Testis (tissue), 3 donors: ENCODE results near the gene VWA3B. TPM values are rescaled to one million over a fixed set of nuclear protein-coding genes. Genes with fewer than 3 reads are reported as not detected.

Experiments used
- DNase-seq: peaks from one replicate; pipeline ENCODE4 v3.0.0-alpha.2; 2019
- H3K27ac ChIP-seq, 2 donors: fragments of 200-600 bp; sonication (generic); one replicate each; pipeline ENCODE4 v1.5.1; 2019
- H3K27me3 ChIP-seq: fragments of 200-600 bp; sonication (generic); one replicate; pipeline ENCODE4 v1.5.1; 2019
- H3K36me3 ChIP-seq: fragments of 200-600 bp; sonication (generic); one replicate; pipeline ENCODE4 v1.5.1; 2017; ENCODE audit warnings: low read depth; ENCODE audit errors: missing control alignments
- H3K4me1 ChIP-seq: fragments of 200-600 bp; sonication (generic); one replicate; pipeline ENCODE4 v1.5.1; 2019
- H3K4me3 ChIP-seq, 2 donors: fragments of 200-600 bp; sonication (generic); one replicate each; pipeline ENCODE4 v1.5.1; 2017 to 2019
- H3K9me3 ChIP-seq: fragments of 200-600 bp; sonication (generic); one replicate; pipeline ENCODE4 v1.5.1; 2017
- POLR2A ChIP-seq: fragments of 450-650 bp; IDR thresholded peaks from one replicate; pipeline ENCODE4 v1.6.1; 2017; ENCODE audit warnings: antibody characterized with exemption, mild to moderate bottlenecking, moderate library complexity
- WGBS, 2 donors: methylation state at CpG; one replicate each; pipeline ENCODE4 v1.1.5; 2018; 5-methylcytosine and 5-hydroxymethylcytosine counted together
- intact Hi-C: fragments of 100-400 bp; cut with DNase I; formaldehyde crosslinking; loops from one replicate; pipeline ENCODE4 v1.15.1; 2023; ENCODE audit warnings: low total_unique reads
- polyA plus RNA-seq: library from polyadenylated mRNA; stranded (reverse); fragments of 350-450 nt; fragmentation: Illumina TruSeq; extraction: RNeasy Lipid Tissue Mini Kit (QIAGEN cat#74804); gene quantifications from one replicate; pipeline ENCODE4 v1.2.3, GENCODE V29; 2014; ENCODE audit warnings: low read depth, low replicate concordance; ENCODE audit not compliant: insufficient read depth
- total RNA-seq, 2 donors: library from RNA; depleted of rRNA; stranded (reverse); fragments of >200 nt; gene quantifications; one replicate each; pipeline ENCODE4 v1.2.3, GENCODE V29; 2016
- TF ChIP-seq, protein P1 (sequence below), 3 experiments: fragments of 450-650 bp in 2 of 3; fragments of 200-600 bp in 1 of 3; sonication (generic) in 1 of 3; IDR thresholded peaks; one replicate each; pipeline ENCODE4 v1.5.1; 2016 to 2019; ENCODE audit warnings: antibody characterized with exemption in 3 of 3, mild to moderate bottlenecking in 2 of 3, moderate library complexity in 1 of 3

The VWA3B gene
- total and polyA plus RNA-seq, 3 donors from 2014 or later, result 27.0 to 118 (median 81.6) TPM

DNA sequence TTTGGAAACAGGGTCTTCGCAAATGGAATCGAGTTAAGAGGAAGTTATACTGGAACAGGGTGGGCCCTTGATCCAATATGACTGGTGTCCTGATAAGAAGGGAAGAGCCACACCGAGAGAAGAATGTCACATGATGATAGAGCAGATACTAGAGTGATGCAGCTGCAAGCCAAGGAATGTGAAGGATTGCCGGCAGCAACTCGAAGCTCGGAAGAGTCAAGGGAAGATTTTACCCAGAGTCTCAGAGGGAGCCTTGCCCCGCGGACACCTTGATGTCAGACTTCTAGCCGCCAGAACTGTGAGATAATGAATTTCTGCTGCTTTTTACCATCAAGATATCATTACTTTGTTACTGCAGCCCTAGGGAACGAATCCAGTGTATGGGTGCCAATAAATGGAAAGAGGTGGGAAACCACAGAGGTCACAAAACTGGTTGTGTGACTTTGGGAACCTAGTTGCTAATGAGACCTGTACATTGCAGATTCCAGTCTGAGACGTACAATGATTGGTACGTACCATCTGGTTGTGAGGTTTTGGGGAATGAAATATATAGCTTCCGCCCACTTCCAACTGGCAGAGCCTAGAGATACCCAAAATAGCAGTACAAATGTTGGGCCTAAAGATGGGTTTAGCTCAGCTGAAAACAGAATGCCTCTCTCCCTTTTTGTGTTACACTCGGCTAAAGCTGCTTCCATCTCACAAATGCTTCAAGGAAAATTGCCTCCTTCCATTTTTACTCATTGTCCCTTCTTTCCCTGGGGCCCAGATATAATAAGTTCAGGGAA lies 28.6 kb upstream of the VWA3B start:
- Histone ChIP-seq H3K4me3 (no peak overlapping the region), H3K27me3 (no peaks in the 10 kb centered on the region), H3K36me3 (no peaks in the 10 kb centered on the region), H3K27ac (no peak overlapping the region), H3K9me3 (no peaks in the 10 kb centered on the region), H3K4me1 (no peaks in the 10 kb centered on the region)
- 87 to 92% methylated on average over 14 of the region's 14 CpGs for WGBS, 2 donors
- intact Hi-C loops, result no loop called here
- TF ChIP-seq, protein P1, sequence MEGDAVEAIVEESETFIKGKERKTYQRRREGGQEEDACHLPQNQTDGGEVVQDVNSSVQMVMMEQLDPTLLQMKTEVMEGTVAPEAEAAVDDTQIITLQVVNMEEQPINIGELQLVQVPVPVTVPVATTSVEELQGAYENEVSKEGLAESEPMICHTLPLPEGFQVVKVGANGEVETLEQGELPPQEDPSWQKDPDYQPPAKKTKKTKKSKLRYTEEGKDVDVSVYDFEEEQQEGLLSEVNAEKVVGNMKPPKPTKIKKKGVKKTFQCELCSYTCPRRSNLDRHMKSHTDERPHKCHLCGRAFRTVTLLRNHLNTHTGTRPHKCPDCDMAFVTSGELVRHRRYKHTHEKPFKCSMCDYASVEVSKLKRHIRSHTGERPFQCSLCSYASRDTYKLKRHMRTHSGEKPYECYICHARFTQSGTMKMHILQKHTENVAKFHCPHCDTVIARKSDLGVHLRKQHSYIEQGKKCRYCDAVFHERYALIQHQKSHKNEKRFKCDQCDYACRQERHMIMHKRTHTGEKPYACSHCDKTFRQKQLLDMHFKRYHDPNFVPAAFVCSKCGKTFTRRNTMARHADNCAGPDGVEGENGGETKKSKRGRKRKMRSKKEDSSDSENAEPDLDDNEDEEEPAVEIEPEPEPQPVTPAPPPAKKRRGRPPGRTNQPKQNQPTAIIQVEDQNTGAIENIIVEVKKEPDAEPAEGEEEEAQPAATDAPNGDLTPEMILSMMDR (IDR thresholded peaks at IDR 0.05), result no peak
- TF ChIP-seq POLR2A, result no peak
- DNase-seq, result no peak

DNA sequence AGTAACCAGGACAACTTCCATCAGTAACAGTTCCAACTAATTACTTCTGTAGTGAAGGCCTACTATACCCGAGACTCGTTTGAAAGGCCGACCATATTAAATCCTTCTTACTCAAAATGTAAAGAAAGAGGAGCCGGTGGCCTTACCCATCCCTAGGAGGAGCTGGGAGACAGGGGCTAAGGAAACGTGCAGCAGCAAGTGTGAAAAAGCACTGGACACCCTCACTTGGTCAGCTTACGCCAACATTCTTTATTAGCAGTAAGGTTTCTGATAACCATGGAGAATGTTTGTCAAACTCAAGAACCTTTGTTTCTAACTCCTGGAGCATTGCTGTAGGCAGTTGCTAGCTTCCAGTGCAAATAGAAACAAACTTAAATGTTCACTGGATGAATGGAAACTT lies 26.7 kb upstream of the VWA3B start:
- intact Hi-C loops, result no loop called here
- no peaks in the 10 kb centered on the region for H3K4me1 ChIP-seq
- no peak overlapping the region for H3K4me3 ChIP-seq
- DNase-seq, result no peak
- WGBS, 2 donors, result 88 to 91% methylated on average over 6 of the region's 6 CpGs
- no peaks in the 10 kb centered on the region for H3K36me3 ChIP-seq
- TF ChIP-seq POLR2A, result no peak
- TF ChIP-seq, protein P1 (IDR thresholded peaks at IDR 0.05), result no peak
- no peaks in the 10 kb centered on the region for H3K9me3 ChIP-seq
- no peaks in the 10 kb centered on the region for H3K27me3 ChIP-seq
- H3K27ac ChIP-seq, result no peak overlapping the region

DNA sequence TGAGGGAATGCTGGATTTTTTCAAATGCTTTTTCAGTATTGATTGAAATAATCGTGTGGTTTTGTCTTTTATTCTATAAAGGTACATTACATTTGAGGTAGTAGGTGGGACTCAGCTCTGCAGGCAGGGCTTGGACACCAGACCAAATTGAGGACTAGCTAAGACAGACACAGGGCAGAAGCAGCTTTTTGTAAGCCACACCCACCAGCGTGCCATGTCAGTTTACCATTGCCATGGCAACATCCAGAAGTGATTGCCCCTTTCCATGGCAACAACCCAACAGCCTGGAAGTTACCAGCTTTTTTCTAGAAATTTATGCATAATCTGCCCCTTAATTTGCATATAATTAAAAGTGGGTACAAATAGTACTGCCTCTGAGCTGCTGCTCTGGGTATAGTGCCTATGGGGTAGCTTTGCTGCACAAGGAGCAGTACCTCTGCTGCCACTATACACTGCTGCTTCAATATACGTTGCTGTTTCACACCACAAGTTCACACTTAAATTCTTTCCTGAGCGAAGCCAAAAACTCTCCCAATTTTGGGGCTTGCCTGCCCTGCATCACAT lies 23.6 kb upstream of the VWA3B start:
- H3K27me3 ChIP-seq, result no peaks in the 10 kb centered on the region
- TF ChIP-seq, protein P1 (IDR thresholded peaks at IDR 0.05), result no peak
- TF ChIP-seq POLR2A, result no peak
- no peak for DNase-seq
- 71 to 77% methylated on average over 4 of the region's 4 CpGs for WGBS, 2 donors
- intact Hi-C loops, result no loop called here
- no peaks in the 10 kb centered on the region for H3K9me3 ChIP-seq
- no peak overlapping the region for H3K4me3 ChIP-seq
- H3K36me3 ChIP-seq, result no peaks in the 10 kb centered on the region
- H3K4me1 ChIP-seq, result no peaks in the 10 kb centered on the region
- no peak overlapping the region for H3K27ac ChIP-seq

DNA sequence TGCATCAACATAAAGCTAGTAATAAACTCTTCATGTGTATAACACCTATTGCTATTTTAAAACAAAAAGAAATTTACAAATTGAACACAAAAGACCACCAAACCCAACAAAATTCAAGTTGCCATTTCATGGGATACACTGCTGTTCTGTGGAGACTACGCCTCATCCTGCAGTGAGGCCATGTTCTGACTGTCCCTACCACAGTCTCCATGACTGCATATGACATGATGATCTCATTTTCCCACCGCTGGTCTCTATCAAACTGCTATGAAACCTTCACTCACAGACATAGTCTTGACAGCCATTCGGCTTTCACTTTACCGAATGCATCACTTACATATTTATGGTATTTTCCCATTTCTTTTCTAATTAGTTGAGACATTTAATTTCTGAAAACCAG lies 21.2 kb upstream of the VWA3B start:
- Histone ChIP-seq H3K27ac (no peak overlapping the region), H3K27me3 (no peaks in the 10 kb centered on the region), H3K36me3 (no peaks in the 10 kb centered on the region), H3K4me3 (no peak overlapping the region), H3K4me1 (no peaks in the 10 kb centered on the region), H3K9me3 (no peaks in the 10 kb centered on the region)
- no peak for TF ChIP-seq POLR2A
- TF ChIP-seq, protein P1 (IDR thresholded peaks at IDR 0.05), result no peak
- WGBS, 2 donors, result 89 to 96% methylated on average over 4 of the region's 4 CpGs
- intact Hi-C loops, result no loop called here
- no peak for DNase-seq
